ENCODE data around the gene P2RY1. TPM values are rescaled to one million over a fixed set of nuclear protein-coding genes. Genes with fewer than 3 reads are reported as not detected.

The P2RY1 gene
- total and polyA plus RNA-seq, 2 of the 4 experiments (the other 2 are of a cell fraction), result not detected

DNA sequence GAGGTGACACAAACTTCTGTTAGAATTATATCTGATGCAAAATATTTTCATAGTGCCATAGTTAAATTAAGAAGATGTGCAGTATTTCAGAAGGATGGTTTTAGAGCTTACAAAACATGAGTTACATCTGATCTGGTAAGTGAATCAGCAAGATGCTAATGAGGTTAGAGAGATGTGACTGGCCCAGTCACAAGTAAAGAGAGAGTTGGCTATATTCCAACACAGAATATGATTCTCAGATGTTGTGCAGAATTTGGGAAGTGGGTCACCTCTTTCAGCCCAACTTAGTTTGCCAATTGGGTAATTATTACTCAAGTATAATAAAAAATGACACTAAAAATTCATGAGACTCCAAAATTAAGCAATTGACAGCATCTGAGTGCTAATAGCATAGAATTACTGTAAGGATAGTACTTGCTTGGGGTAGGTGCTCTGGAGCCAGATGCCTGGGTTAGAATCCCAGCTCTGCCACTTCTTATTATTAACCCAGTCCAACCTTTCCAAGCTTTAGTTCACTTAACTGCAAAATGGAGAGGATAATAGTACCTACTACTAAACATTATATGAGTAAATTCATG, 30.8 kb downstream of the P2RY1 start:
- in situ Hi-C loops (cut with MboI; ENCODE audit: low sequenced_read_pairs), result no loop called here
- Histone ChIP-seq H3K4me2 (ENCODE audit: low read depth, low read length) (no peak overlapping the region), H4K91ac (ENCODE audit: insufficient read depth, low read depth, low read length) (no peak overlapping the region), H3K4me3 (ENCODE audit: insufficient read depth, low read depth, low read length) (no peak overlapping the region), H3K23ac (ENCODE audit: low read depth, low read length) (no peak overlapping the region), H2AFZ (replicated peaks; ENCODE audit: low read length, poor library complexity) (no peak overlapping the region), H2BK15ac (ENCODE audit: low read depth, low read length) (no peak overlapping the region), H4K5ac (ENCODE audit: low read depth, low read length) (no peak overlapping the region), H3K9ac (ENCODE audit: low read depth, low read length) (no peak overlapping the region), H4K8ac (ENCODE audit: low read depth in 2 of 2, low read length in 2 of 2) (no peak overlapping the region), H2BK20ac (ENCODE audit: low read depth, low read length) (no peak overlapping the region), H3K9me1 (ENCODE audit: insufficient read depth, low read length) (no peaks in the 10 kb centered on the region), H3K27me3 (ENCODE audit: control insufficient read depth, insufficient read depth, low read length) (no peaks in the 10 kb centered on the region), H2BK120ac (ENCODE audit: low read depth, low read length) (no peak overlapping the region), H3K36me3 (ENCODE audit: control insufficient read depth, insufficient read depth, low read length) (no peaks in the 10 kb centered on the region), H3K56ac (ENCODE audit: extremely low read depth, insufficient read depth, low read length) (no peak overlapping the region), H2AK5ac (ENCODE audit: low read depth, low read length) (no peak overlapping the region), H2AK9ac (replicated peaks; ENCODE audit: low read depth, low read length, poor library complexity) (no peak overlapping the region), H3K79me1 (ENCODE audit: low read depth in 1 of 2, low read length in 2 of 2) (no peaks in the 10 kb centered on the region), H3K27ac (ENCODE audit: insufficient read depth, low read length) (no peak overlapping the region), H3K18ac (ENCODE audit: low read depth, low read length) (no peak overlapping the region), H2BK5ac (ENCODE audit: low read depth, low read length, poor library complexity, severe bottlenecking) (no peak overlapping the region), H3K14ac (replicated peaks; ENCODE audit: low read depth, low read length) (no peak overlapping the region), H3K9me3 (ENCODE audit: control insufficient read depth, insufficient read depth, low read length) (no peaks in the 10 kb centered on the region), H3K4me1 (ENCODE audit: control insufficient read depth, insufficient read depth, low read length) (no peaks in the 10 kb centered on the region), H3K4ac (ENCODE audit: low read depth, low read length) (no peak overlapping the region), H4K20me1 (ENCODE audit: insufficient read depth, low read length) (no peaks in the 10 kb centered on the region)
- no peak for DNase-seq
- BruUV-seq (replicated peaks), result no TSS peak
- CTCF ChIA-PET, result no interaction called here
- no peak for ATAC-seq (ENCODE audit: low read depth)
- intact Hi-C loops (cut with micrococcal nuclease), result no loop called here
- dilution Hi-C loops (cut with HindIII; ENCODE audit: low sequenced_read_pairs, unreplicated experiment), result no loop called here
- POLR2A ChIA-PET (ENCODE audit: unreplicated experiment), result no interaction called here
- TF ChIP-seq ELK1 (IDR thresholded peaks at IDR 0.05; ENCODE audit: borderline replicate concordance, low read depth, low read length) (no peak), CTCF (conservative IDR thresholded peaks at IDR 0.05; ENCODE audit: low read depth, low read length) (no peak), RFX5 (IDR thresholded peaks at IDR 0.05; ENCODE audit: low read depth, low read length) (no peak), BHLHE40 (IDR thresholded peaks at IDR 0.05; ENCODE audit: low read depth, low read length) (no peak), CHD1 (IDR thresholded peaks at IDR 0.05; ENCODE audit: low read depth, low read length) (no peak), SMC3 (IDR thresholded peaks at IDR 0.05; ENCODE audit: low read depth, low read length) (no peak), CEBPB (IDR thresholded peaks at IDR 0.05; ENCODE audit: low read depth, low read length) (no peak), RAD21 (IDR thresholded peaks at IDR 0.05; ENCODE audit: low read length) (no peak), MAZ (IDR thresholded peaks at IDR 0.05; ENCODE audit: borderline replicate concordance, low read depth, low read length) (no peak), NFE2L2 (IDR thresholded peaks at IDR 0.05; ENCODE audit: low read depth, low read length) (no peak), FOS (IDR thresholded peaks at IDR 0.05; ENCODE audit: low read depth, low read length) (no peak)
